Superior temporal gyrus (tissue), 1 donor: ENCODE results near the gene TBX20.

Experiments
- DNase-seq: peaks from one replicate; pipeline ENCODE4 v3.0.0-alpha.2; 2016; ENCODE audit errors: extremely low spot score

Gene TBX20

GRCh38 chr7:35253710-35254495 is at the start of gene TBX20:
TBX20 (minus strand) TSS chr7:35254100; CDS start chr7:35253620, 480 bp downstream.
- DNase-seq, result no peak

GRCh38 chr7:35289376-35289775 is 35.5 kb upstream of the TBX20 start:
- DNase-seq, result no peak

GRCh38 chr7:35286986-35287385 is 33.1 kb upstream of the TBX20 start:
- no peak for DNase-seq

GRCh38 chr7:35286422-35286821 is 32.5 kb upstream of the TBX20 start:
- DNase-seq, result no peak

- no peak for DNase-seq
These were observed 31.9 kb upstream of the TBX20 start for GRCh38 chr7:35285799-35286198.

GRCh38 chr7:35280902-35281301 is 27.0 kb upstream of the TBX20 start:
- DNase-seq, result no peak

- DNase-seq, result no peak
These were observed 23.5 kb upstream of the TBX20 start for GRCh38 chr7:35277359-35277758.

GRCh38 chr7:35272246-35272645 is 18.3 kb upstream of the TBX20 start:
- no peak for DNase-seq

GRCh38 chr7:35268953-35269352 is 15.1 kb upstream of the TBX20 start:
- no peak for DNase-seq

GRCh38 chr7:35267411-35267810 is 13.5 kb upstream of the TBX20 start:
- no peak for DNase-seq

GRCh38 chr7:35263396-35263795 is 9.5 kb upstream of the TBX20 start:
- DNase-seq, result no peak

GRCh38 chr7:35261476-35262285 is 7.8 kb upstream of the TBX20 start:
- DNase-seq, result no peak

- no peak for DNase-seq
These were observed 7.1 kb upstream of the TBX20 start for GRCh38 chr7:35261041-35261440.

- no peak for DNase-seq
These were observed 6.3 kb upstream of the TBX20 start for GRCh38 chr7:35260246-35260645.

- DNase-seq, result no peak
These were observed 5.6 kb upstream of the TBX20 start for GRCh38 chr7:35259523-35259908.

- DNase-seq, result no peak
These were observed 5.1 kb upstream of the TBX20 start for GRCh38 chr7:35258868-35259522.

GRCh38 chr7:35258125-35258867 is 4.4 kb upstream of the TBX20 start:
- DNase-seq, result no peak

- DNase-seq, result no peak
These were observed 3.6 kb upstream of the TBX20 start for GRCh38 chr7:35257251-35258124.

- no peak for DNase-seq
These were observed 2.6 kb upstream of the TBX20 start for GRCh38 chr7:35256256-35257175.
